Right lobe of liver (tissue), 6 donors: Measurements from ENCODE around the gene PLEKHA5. TPM values are rescaled to one million over a fixed set of nuclear protein-coding genes. Genes with fewer than 3 reads are reported as not detected.

Experiments
- ATAC-seq, 4 donors: fragments of 200-7000 bp; cut with Tn5 transposase; one replicate each; pipeline ENCODE4 v1.9.1; 2020; ENCODE audit warnings: mild to moderate bottlenecking in 4 of 4, moderate library complexity in 4 of 4
- DNase-seq, 3 donors: peaks; one replicate each; pipeline ENCODE4 v3.0.0-alpha.2; 2020
- H3K27ac ChIP-seq, 3 donors: fragments of 200-600 bp; one replicate each; pipeline ENCODE4 v1.8.0; 2022
- H3K27me3 ChIP-seq, 2 donors: fragments of 200-600 bp; one replicate each; pipeline ENCODE4 v1.8.0; 2022
- H3K36me3 ChIP-seq, 4 donors: fragments of 200-600 bp; sonication (generic) in 1 of 4; one replicate each; pipeline versions ENCODE4 v1.5.1 to v1.8.0; 2017 to 2022; ENCODE audit warnings: control low read depth in 1 of 4
- H3K4me1 ChIP-seq, 4 donors: fragments of 200-600 bp; sonication (generic) in 1 of 4; one replicate each; pipeline versions ENCODE4 v1.5.1 to v1.8.0; 2017 to 2022; ENCODE audit warnings: control low read depth in 1 of 4
- H3K4me3 ChIP-seq, 3 donors: fragments of 200-600 bp; one replicate each; pipeline ENCODE4 v1.8.0; 2022
- H3K9me3 ChIP-seq, 4 donors: fragments of 200-600 bp; sonication (generic) in 1 of 4; one replicate each; pipeline versions ENCODE4 v1.5.1 to v1.8.0; 2017 to 2022; ENCODE audit warnings: control low read depth in 1 of 4
- POLR2A ChIP-seq: fragments of 450-650 bp; IDR thresholded peaks from one replicate; pipeline ENCODE4 v1.6.1; 2017; ENCODE audit warnings: antibody characterized with exemption, mild to moderate bottlenecking
- WGBS: methylation state at CpG from one replicate; pipeline ENCODE4 v1.1.6; 2018; ENCODE audit warnings: low coverage, low lambda C conversion rate; ENCODE audit not compliant: insufficient coverage; ENCODE audit errors: missing lambda C conversion rate; 5-methylcytosine and 5-hydroxymethylcytosine counted together
- intact Hi-C, 2 donors: fragments of 100-400 bp; cut with DNase I; formaldehyde crosslinking; loops; one replicate each; pipeline versions ENCODE4 v1.11.2 to v1.14.1; 2022
- total RNA-seq, 6 experiments: library from RNA; depleted of rRNA in 2 of 6; stranded (reverse); fragments of >200 nt in 2 of 6; fragmentation: NEBNext Ultra II Directional in 3 of 6; extraction: Animal tissue kit (Norgen Biotek cat#: 25700) in 3 of 6; gene quantifications; one replicate each; pipeline versions ENCODE4 v1.1.0 to v1.2.4, GENCODE V29; 2016 to 2023
- TF ChIP-seq, protein P1 (sequence below), 4 donors: fragments of 200-600 bp in 3 of 4; fragments of 450-650 bp in 1 of 4; IDR thresholded peaks; one replicate each; pipeline versions ENCODE4 v1.5.1 to v1.8.0; 2016 to 2022; ENCODE audit warnings: antibody characterized with exemption in 4 of 4, mild to moderate bottlenecking in 2 of 4
- donor health status: DM: no; HTN: yes; CAD: no.
- donor health status: DM: no; HTN: no; CAD: no.
- donor health status: DM: no; HTN: no; CAD: no.
- donor health status: DM: no; HTN: yes; CAD: no.
- donor health status: DM: no; HTN: yes; CAD: no.

PLEKHA5 gene
- total RNA-seq, 6 experiments from 2014 or later, result 14.7 to 18.7 (median 15.8) TPM

DNA sequence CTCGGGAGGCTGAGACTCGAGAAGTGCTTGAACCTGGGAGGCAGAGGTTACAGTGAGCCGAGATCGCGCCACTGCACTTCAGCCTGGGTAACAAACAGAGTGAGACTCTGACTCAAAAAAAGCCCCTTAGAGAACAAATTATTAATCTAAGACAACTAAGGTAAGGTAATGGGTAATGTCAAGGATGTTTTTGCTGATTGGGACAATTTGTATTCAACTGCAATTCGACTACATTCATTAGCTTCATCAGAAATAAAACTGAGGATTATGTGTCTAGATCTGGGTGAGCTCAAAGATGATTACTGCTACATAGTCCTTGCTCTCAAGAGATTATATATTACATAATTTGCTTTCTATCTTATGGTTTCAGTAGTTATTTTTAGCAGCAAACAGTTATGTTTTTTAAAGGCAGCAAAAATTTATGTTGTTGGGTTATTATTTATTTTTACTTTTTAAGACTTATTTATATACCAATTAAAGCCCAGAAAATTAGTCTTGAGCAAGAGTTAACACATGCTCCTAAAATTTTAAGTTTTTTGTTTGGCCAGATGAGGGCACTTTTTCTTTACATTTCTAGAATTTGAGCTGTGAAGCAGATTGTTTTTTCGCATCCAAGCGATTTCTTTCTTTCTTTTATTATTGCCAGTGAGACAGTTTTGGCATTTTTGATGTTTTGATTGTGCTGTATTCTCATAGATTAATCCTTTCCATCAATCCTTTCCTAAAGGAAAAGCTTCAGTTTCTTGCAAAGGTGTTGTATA is 52.3 kb downstream of the PLEKHA5 start:
- no peaks in the 10 kb centered on the region for H3K27me3 ChIP-seq
- TF ChIP-seq, protein P1, sequence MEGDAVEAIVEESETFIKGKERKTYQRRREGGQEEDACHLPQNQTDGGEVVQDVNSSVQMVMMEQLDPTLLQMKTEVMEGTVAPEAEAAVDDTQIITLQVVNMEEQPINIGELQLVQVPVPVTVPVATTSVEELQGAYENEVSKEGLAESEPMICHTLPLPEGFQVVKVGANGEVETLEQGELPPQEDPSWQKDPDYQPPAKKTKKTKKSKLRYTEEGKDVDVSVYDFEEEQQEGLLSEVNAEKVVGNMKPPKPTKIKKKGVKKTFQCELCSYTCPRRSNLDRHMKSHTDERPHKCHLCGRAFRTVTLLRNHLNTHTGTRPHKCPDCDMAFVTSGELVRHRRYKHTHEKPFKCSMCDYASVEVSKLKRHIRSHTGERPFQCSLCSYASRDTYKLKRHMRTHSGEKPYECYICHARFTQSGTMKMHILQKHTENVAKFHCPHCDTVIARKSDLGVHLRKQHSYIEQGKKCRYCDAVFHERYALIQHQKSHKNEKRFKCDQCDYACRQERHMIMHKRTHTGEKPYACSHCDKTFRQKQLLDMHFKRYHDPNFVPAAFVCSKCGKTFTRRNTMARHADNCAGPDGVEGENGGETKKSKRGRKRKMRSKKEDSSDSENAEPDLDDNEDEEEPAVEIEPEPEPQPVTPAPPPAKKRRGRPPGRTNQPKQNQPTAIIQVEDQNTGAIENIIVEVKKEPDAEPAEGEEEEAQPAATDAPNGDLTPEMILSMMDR (IDR thresholded peaks at IDR 0.05), result peak in 3 of 4 donors; percentile 17 to 21 (median 21)
- no peak for TF ChIP-seq POLR2A
- ATAC-seq (no peak), DNase-seq (no peak)
- H3K9me3 ChIP-seq, result no peaks in the 10 kb centered on the region
- intact Hi-C loops, result no loop called here
- 85% methylated on average over 8 of the region's 8 CpGs for WGBS
- H3K4me3 ChIP-seq, result no peak overlapping the region
- H3K36me3 ChIP-seq, result no peaks in the 10 kb centered on the region
- peaks cover 0 to 10% (median 2%) of the 10 kb centered on the region in 4 donors for H3K4me1 ChIP-seq
- H3K27ac ChIP-seq, result no peak overlapping the region

DNA sequence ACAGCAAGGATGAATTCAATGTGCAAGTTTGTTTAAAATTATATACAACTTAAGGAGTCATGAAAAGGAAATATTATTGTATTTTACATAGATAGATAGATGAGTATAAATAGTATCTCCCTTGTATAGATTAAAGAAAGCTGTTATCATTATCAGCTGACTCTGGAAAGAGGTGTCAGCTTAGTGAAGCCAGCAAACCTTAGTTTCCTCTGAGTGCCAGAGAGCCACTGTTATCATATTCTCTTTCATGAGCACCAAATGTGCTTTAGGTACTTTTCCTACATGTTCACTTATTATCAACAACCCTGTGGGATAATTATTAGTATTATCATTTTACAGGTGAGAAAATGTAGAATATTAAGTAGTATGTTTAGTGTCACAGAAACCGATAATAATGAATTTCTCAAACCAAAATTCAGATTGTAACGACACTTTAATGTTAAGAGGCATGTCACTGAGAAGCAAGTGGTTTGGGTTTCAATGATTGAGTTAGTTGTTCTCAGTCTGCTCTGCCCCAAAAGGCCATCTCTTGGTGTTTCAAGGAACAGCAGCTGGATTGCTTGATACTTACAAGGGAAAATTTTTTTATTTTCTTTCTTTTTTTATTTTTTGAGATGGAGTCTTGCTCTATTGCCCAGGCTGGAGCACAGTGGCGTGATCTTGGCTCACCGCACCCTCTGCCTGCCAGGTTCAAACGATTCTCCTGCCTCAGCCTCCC is 53.7 kb downstream of the PLEKHA5 start:
- Histone ChIP-seq H3K27me3 (no peaks in the 10 kb centered on the region), H3K27ac (no peak overlapping the region), H3K4me1 (peaks cover 0 to 22% (median 5%) of the 10 kb centered on the region in 4 donors), H3K9me3 (no peaks in the 10 kb centered on the region), H3K4me3 (no peak overlapping the region), H3K36me3 (no peaks in the 10 kb centered on the region)
- DNase-seq, result no peak
- ATAC-seq, result no peak
- 94% methylated on average over 5 of the region's 5 CpGs for WGBS
- no peak for TF ChIP-seq POLR2A
- TF ChIP-seq, protein P1 (IDR thresholded peaks at IDR 0.05), result peak in 1 of 4 donors; percentile 5
- intact Hi-C loops, result no loop called here

DNA sequence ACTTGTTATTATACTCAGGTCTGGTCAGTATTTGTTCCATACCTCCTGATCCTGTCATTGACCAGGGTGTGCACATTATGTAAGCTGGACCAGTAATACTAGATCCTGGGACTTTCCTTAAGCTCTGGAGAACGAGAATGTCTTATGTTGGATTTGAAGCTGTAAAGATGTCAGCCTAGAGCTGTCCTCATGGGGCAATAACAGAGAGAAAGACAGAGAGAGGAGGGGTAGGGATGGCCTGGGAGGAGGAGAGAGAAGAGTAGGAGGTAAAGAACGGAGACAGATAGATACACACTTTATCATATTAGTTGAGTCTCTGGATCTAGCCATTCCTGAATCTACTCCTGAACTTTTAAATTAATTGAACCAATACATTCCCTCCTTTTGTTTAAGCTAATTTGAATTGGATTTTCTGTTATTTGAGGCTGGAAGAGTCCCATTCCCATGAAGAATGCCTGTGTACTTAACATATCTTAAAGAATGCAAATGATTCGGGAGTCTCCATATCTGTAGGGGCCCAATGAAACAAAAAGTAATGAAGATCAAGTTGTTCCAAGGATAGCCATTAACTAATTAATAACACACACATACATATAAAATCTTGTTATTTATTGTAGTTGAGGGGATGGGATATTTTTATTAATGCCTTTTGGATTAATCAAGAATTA is 55.9 kb downstream of the PLEKHA5 start:
- Histone ChIP-seq H3K27ac (no peak overlapping the region), H3K4me3 (no peak overlapping the region), H3K4me1 (peaks cover 0 to 22% (median 8%) of the 10 kb centered on the region in 4 donors), H3K27me3 (no peaks in the 10 kb centered on the region), H3K9me3 (no peaks in the 10 kb centered on the region), H3K36me3 (no peaks in the 10 kb centered on the region)
- intact Hi-C loops, result no loop called here
- DNase-seq, result no peak
- TF ChIP-seq, protein P1 (IDR thresholded peaks at IDR 0.05), result no peak
- TF ChIP-seq POLR2A, result no peak
- ATAC-seq, result no peak
- WGBS, result 57% methylated on average over 3 of the region's 3 CpGs

DNA sequence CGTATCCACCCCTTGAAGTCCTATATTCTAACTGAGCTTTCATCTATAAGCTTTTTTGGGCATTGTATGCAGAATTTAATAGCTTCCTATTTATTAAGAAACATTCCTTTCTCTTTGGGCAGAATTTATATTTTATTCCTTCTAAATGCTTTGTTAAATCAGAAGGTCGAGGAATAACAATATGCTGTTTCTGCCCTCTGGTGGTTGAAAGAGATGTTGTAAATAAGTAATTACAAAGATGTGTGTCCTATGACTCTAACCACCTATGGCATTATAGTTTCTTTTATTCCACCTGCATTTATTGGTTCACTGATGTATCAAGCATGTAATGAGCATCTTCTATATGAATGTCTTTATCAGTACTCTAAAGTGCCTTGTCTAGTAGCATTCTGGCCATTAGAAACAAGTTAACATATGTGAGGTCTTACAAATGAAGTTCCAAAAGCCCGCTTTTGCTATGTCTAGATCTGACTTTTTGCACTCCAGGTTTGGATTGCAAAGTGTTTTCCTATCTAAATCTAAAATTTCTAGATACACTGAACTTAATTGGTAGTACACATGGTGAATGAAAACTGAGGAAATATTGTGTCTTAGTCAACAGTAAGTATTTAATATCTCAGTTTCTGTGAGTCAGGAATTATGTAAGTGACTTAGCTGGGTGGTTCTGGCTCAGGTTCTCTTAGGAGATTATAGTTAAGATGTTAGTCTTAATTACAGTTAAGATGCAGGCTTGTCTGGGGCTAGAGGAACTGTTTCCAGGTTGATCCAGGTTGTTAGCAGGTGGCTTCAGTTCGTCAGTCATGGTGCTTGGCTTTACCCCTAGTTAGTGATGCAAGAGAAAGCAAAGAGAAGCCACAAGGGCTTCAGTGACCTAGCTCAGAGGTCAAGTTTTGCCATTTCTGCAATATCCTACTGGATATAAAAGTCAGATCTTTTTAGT is 57.5 kb downstream of the PLEKHA5 start:
- Histone ChIP-seq H3K27ac (peak overlapping the region in 1 of 3 donors; percentile 51), H3K4me3 (no peak overlapping the region), H3K36me3 (no peaks in the 10 kb centered on the region), H3K27me3 (no peaks in the 10 kb centered on the region), H3K4me1 (peaks cover 0 to 23% (median 9%) of the 10 kb centered on the region in 4 donors), H3K9me3 (no peaks in the 10 kb centered on the region)
- TF ChIP-seq, protein P1 (IDR thresholded peaks at IDR 0.05), result peak; percentile 60 to 77 (median 66)
- TF ChIP-seq POLR2A, result no peak
- DNase-seq (peak in 1 of 3 donors; percentile 59), ATAC-seq (peak; percentile 90 to 94 (median 94))
- intact Hi-C loops, result no loop called here
- WGBS, result 38% methylated on average over 4 of the region's 4 CpGs
